Measurements from ENCODE around the gene ANKRD44.

Gene ANKRD44

GRCh38 chr2:197322143-197322542, 11.6 kb upstream of the ANKRD44 start:
- no peak for DNase-seq (ENCODE audit: low spot score)

GRCh38 chr2:197315371-197315770, 4.8 kb upstream of the ANKRD44 start:
- no peak for DNase-seq (ENCODE audit: low spot score)

- no peak for DNase-seq (ENCODE audit: low spot score)
Observed at GRCh38 chr2:197312186-197312585, 1.6 kb upstream of the ANKRD44 start.

- DNase-seq (ENCODE audit: low spot score) = no peak
Observed at GRCh38 chr2:197311421-197312033, 947 bp upstream of the ANKRD44 start.

GRCh38 chr2:197310987-197311420, 424 bp upstream of the ANKRD44 start:
- DNase-seq (ENCODE audit: low spot score) = no peak

- DNase-seq (ENCODE audit: low spot score) = no peak
Observed at GRCh38 chr2:197309691-197310231, 819 bp downstream of the ANKRD44 start.

- no peak for DNase-seq (ENCODE audit: low spot score)
Observed at GRCh38 chr2:197308996-197309690, 1.4 kb downstream of the ANKRD44 start.

- no peak for DNase-seq (ENCODE audit: low spot score)
Observed at GRCh38 chr2:197308585-197308984, 2.0 kb downstream of the ANKRD44 start.

GRCh38 chr2:197307933-197308521, 2.6 kb downstream of the ANKRD44 start:
- no peak for DNase-seq (ENCODE audit: low spot score)

- DNase-seq (ENCODE audit: low spot score) = no peak
Observed at GRCh38 chr2:197307236-197307932, 3.2 kb downstream of the ANKRD44 start.

GRCh38 chr2:197306696-197307040, 3.9 kb downstream of the ANKRD44 start:
- DNase-seq (ENCODE audit: low spot score) = no peak

- DNase-seq (ENCODE audit: low spot score) = no peak
Observed at GRCh38 chr2:197306024-197306695, 4.4 kb downstream of the ANKRD44 start.

GRCh38 chr2:197304556-197305011, 6.0 kb downstream of the ANKRD44 start:
- no peak for DNase-seq (ENCODE audit: low spot score)

GRCh38 chr2:197300139-197300538, 10.4 kb downstream of the ANKRD44 start:
- DNase-seq (ENCODE audit: low spot score) = no peak

- no peak for DNase-seq (ENCODE audit: low spot score)
Observed at GRCh38 chr2:197298609-197299008, 12.0 kb downstream of the ANKRD44 start.

GRCh38 chr2:197297772-197298318, 12.7 kb downstream of the ANKRD44 start:
- DNase-seq (ENCODE audit: low spot score) = no peak

GRCh38 chr2:197297266-197297665, 13.3 kb downstream of the ANKRD44 start:
- no peak for DNase-seq (ENCODE audit: low spot score)

GRCh38 chr2:197296835-197297234, 13.7 kb downstream of the ANKRD44 start:
- no peak for DNase-seq (ENCODE audit: low spot score)

GRCh38 chr2:197294260-197294659, 16.3 kb downstream of the ANKRD44 start:
- no peak for DNase-seq (ENCODE audit: low spot score)

- DNase-seq (ENCODE audit: low spot score) = no peak
Observed at GRCh38 chr2:197293252-197294007, 17.1 kb downstream of the ANKRD44 start.

- no peak for DNase-seq (ENCODE audit: low spot score)
Observed at GRCh38 chr2:197292619-197293018, 18.0 kb downstream of the ANKRD44 start.
